Neural cell (in vitro differentiated cells): ENCODE results near the gene ZNF519. TPM values are rescaled to one million over a fixed set of nuclear protein-coding genes. Genes with fewer than 3 reads are reported as not detected.
"Not testable (repeated sequence)": the region's sequence is repeated elsewhere in the genome, so short reads cannot be mapped to it uniquely, and the experiment has no call there.

Source experiments
- H2AFZ ChIP-seq: fragments of 200-600, 300-800 bp; sonication (generic), shearing (Covaris generic); 2 replicates; pipeline ENCODE4 v1.6.0; 2014; ENCODE audit warnings: low read depth, mild to moderate bottlenecking, antibody characterized with exemption, low read length, moderate library complexity
- H3F3A ChIP-seq: fragments of 200-600 bp; shearing (Covaris generic); 2 replicates; pipeline ENCODE4 v1.6.1; 2016; ENCODE audit warnings: mild to moderate bottlenecking, moderate library complexity, mixed read lengths, antibody characterized with exemption, low read length; ENCODE audit not compliant: insufficient read depth, poor library complexity, severe bottlenecking
- H3K27ac ChIP-seq: fragments of 200-600, 300-800 bp; sonication (generic), shearing (Covaris generic); 2 replicates; pipeline ENCODE4 v1.5.1; 2014; ENCODE audit warnings: mild to moderate bottlenecking, low read length, moderate library complexity
- H3K27me3 ChIP-seq: fragments of 300-800, 200-600 bp; sonication (generic), shearing (Covaris generic); 2 replicates; pipeline ENCODE4 v1.6.0; 2014; ENCODE audit warnings: mild to moderate bottlenecking, low read depth, low read length, moderate library complexity; ENCODE audit not compliant: insufficient read depth
- H3K36me3 ChIP-seq: fragments of 300-800, 200-600 bp; sonication (generic), shearing (Covaris generic); 2 replicates; pipeline ENCODE4 v1.5.1; 2014; ENCODE audit warnings: mild to moderate bottlenecking, antibody characterized with exemption, low read length, moderate library complexity; ENCODE audit not compliant: insufficient read depth
- H3K4me2 ChIP-seq: fragments of 300-800, 200-600 bp; sonication (generic), shearing (Covaris generic); 2 replicates; pipeline ENCODE4 v1.6.0; 2014; ENCODE audit warnings: mild to moderate bottlenecking, low read length
- H3K4me3 ChIP-seq: fragments of 300-800, 200-600 bp; sonication (generic), shearing (Covaris generic); 2 replicates; pipeline ENCODE4 v1.5.1; 2014; ENCODE audit warnings: mild to moderate bottlenecking, low read length, moderate library complexity
- H3K79me2 ChIP-seq: fragments of 200-600 bp; shearing (Covaris generic); replicated peaks from 2 replicates; pipeline ENCODE4 v1.6.0; 2014; ENCODE audit warnings: mild to moderate bottlenecking, low read length, moderate library complexity; ENCODE audit not compliant: insufficient read depth
- H3K9ac ChIP-seq: fragments of 300-800, 200-600 bp; sonication (generic), shearing (Covaris generic); 2 replicates; pipeline ENCODE4 v1.6.1; 2016; ENCODE audit warnings: mild to moderate bottlenecking, low read length, mixed read lengths
- H3K9me2 ChIP-seq: fragments of 200-600 bp; shearing (Covaris generic); 2 replicates; pipeline ENCODE4 v1.6.1; 2016; ENCODE audit warnings: mild to moderate bottlenecking, low read length, mixed read lengths; ENCODE audit not compliant: insufficient read depth
- H3K9me3 ChIP-seq: fragments of 200-600, 300-800 bp; sonication (generic), shearing (Covaris generic); 2 replicates; pipeline ENCODE4 v1.6.1; 2016; ENCODE audit warnings: mild to moderate bottlenecking, mixed run types, low read length, moderate library complexity, mixed read lengths
- H4K20me1 ChIP-seq: fragments of 200-600 bp; shearing (Covaris generic); 2 replicates; pipeline ENCODE4 v1.6.1; 2016; ENCODE audit warnings: mild to moderate bottlenecking, mixed run types; ENCODE audit not compliant: insufficient read depth
- CTCF ChIP-seq: fragments of 450-650 bp; IDR thresholded peaks from 2 replicates; pipeline ENCODE4 v1.5.1; 2014; ENCODE audit warnings: antibody characterized with exemption, mild to moderate bottlenecking, moderate library complexity; ENCODE audit not compliant: poor library complexity, severe bottlenecking
- EP300 ChIP-seq: fragments of 450-650 bp; conservative IDR thresholded peaks from 2 replicates; pipeline ENCODE4 v1.6.1; 2014; ENCODE audit warnings: antibody characterized with exemption, mild to moderate bottlenecking, moderate library complexity; ENCODE audit not compliant: poor library complexity, severe bottlenecking
- EZH2 ChIP-seq: fragments of 200-600, 300-800 bp; shearing (Covaris generic), sonication (generic); IDR thresholded peaks from 2 replicates; pipeline ENCODE4 v1.6.1; 2014; ENCODE audit warnings: antibody characterized with exemption, low read length, borderline replicate concordance, mild to moderate bottlenecking; ENCODE audit not compliant: insufficient read depth, poor library complexity, severe bottlenecking
- MXI1 ChIP-seq: fragments of 450-650 bp; conservative IDR thresholded peaks from 2 replicates; pipeline ENCODE4 v1.6.1; 2014; ENCODE audit warnings: antibody characterized with exemption, mild to moderate bottlenecking; ENCODE audit not compliant: poor library complexity, severe bottlenecking
- POLR2AphosphoS5 ChIP-seq: IDR thresholded peaks from 2 replicates; pipeline ENCODE4 v1.6.1; 2012
- RAD21 ChIP-seq: fragments of 450-650 bp; conservative IDR thresholded peaks from 2 replicates; pipeline ENCODE4 v1.6.1; 2014; ENCODE audit warnings: antibody characterized with exemption, mild to moderate bottlenecking, moderate library complexity
- REST ChIP-seq: IDR thresholded peaks from 2 replicates; pipeline ENCODE4 v1.6.1; 2012; ENCODE audit warnings: borderline replicate concordance
- SMC3 ChIP-seq: fragments of 450-650 bp; conservative IDR thresholded peaks from 2 replicates; pipeline ENCODE4 v1.6.1; 2014; ENCODE audit warnings: antibody characterized with exemption, mild to moderate bottlenecking, moderate library complexity; ENCODE audit not compliant: poor library complexity
- TAF1 ChIP-seq: IDR thresholded peaks from 2 replicates; pipeline ENCODE4 v1.6.1; 2012; ENCODE audit warnings: low read depth
- polyA plus RNA-seq: library from polyadenylated mRNA; depleted of rRNA; stranded (reverse); fragments of >200 nt; gene quantifications from 2 replicates; pipeline ENCODE4 v1.2.3, GENCODE V29; 2014

Gene ZNF519
- polyA plus RNA-seq, 1 donor from 2014 or later: 25.0 TPM

GRCh38 chr18:14130804-14131203 is 1.4 kb downstream of the ZNF519 start:
- H3K9me3 ChIP-seq, H3F3A ChIP-seq, H3K27ac ChIP-seq, H3K27me3 ChIP-seq, H3K36me3 ChIP-seq, H2AFZ ChIP-seq, H3K9ac ChIP-seq, H4K20me1 ChIP-seq, H3K9me2 ChIP-seq: not testable (repeated sequence)
- peak overlapping the region; percentile 66 for H3K4me3 ChIP-seq
- H3K4me2 ChIP-seq: peak overlapping the region; percentile 76
- peaks cover 13% of the 10 kb centered on the region for H3K79me2 ChIP-seq

- Histone ChIP-seq H3F3A (no peaks in the 10 kb centered on the region), H3K79me2 (peaks cover 15% of the 10 kb centered on the region), H3K9me3 (no peaks in the 10 kb centered on the region), H3K36me3 (no peaks in the 10 kb centered on the region), H3K9ac (no peak overlapping the region), H3K9me2 (no peaks in the 10 kb centered on the region), H2AFZ (no peak overlapping the region), H3K4me2 (no peak overlapping the region), H4K20me1 (no peaks in the 10 kb centered on the region), H3K4me3 (no peak overlapping the region), H3K27ac (no peak overlapping the region), H3K27me3 (no peaks in the 10 kb centered on the region)
- TF ChIP-seq POLR2AphosphoS5 (no peak), MXI1 (no peak), TAF1 (no peak), EP300 (no peak), RAD21 (no peak), REST (no peak), SMC3 (no peak), EZH2 (no peak), CTCF (no peak)
These were observed 7.5 kb downstream of the ZNF519 start for GRCh38 chr18:14124689-14125088.

GRCh38 chr18:14122097-14122496 is 10.1 kb downstream of the ZNF519 start:
- Histone ChIP-seq H3K4me2 (no peak overlapping the region), H3K36me3 (peaks cover 5% of the 10 kb centered on the region), H3K27ac (no peak overlapping the region), H3K9me3 (no peaks in the 10 kb centered on the region), H4K20me1 (no peaks in the 10 kb centered on the region), H3K79me2 (peaks cover 22% of the 10 kb centered on the region), H3K4me3 (no peak overlapping the region), H3K9me2 (no peaks in the 10 kb centered on the region), H3K27me3 (no peaks in the 10 kb centered on the region), H3K9ac (no peak overlapping the region), H3F3A (no peaks in the 10 kb centered on the region), H2AFZ (no peak overlapping the region)
- no peak for TF ChIP-seq EP300
- no peak for TF ChIP-seq RAD21
- TF ChIP-seq REST: no peak
- no peak for TF ChIP-seq CTCF
- TF ChIP-seq EZH2: no peak
- TF ChIP-seq TAF1: no peak
- no peak for TF ChIP-seq SMC3
- TF ChIP-seq POLR2AphosphoS5: no peak
- no peak for TF ChIP-seq MXI1
